NB4 (cell line): ENCODE measurements around the gene STOML3.

Experiments used
- MYC ChIP-seq: IDR thresholded peaks from 2 replicates; pipeline ENCODE4 v1.6.1; 2011; ENCODE audit warnings: low read depth, low read length
- POLR2A ChIP-seq: IDR thresholded peaks from 2 replicates; pipeline ENCODE4 v1.6.1; 2011; ENCODE audit warnings: mild to moderate bottlenecking; ENCODE audit not compliant: insufficient read length; ENCODE audit errors: extremely low read depth
- TF ChIP-seq, protein P1 (sequence below): IDR thresholded peaks from 2 replicates; pipeline ENCODE4 v1.6.1; 2011; ENCODE audit warnings: low read depth, low read length
- TF ChIP-seq, protein P2 (sequence below): IDR thresholded peaks from one replicate; pipeline ENCODE4 v1.5.1; 2012; ENCODE audit warnings: low read depth, low read length

- TF ChIP-seq POLR2A = no peak
- TF ChIP-seq, protein P1, sequence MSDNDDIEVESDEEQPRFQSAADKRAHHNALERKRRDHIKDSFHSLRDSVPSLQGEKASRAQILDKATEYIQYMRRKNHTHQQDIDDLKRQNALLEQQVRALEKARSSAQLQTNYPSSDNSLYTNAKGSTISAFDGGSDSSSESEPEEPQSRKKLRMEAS = no peak
- TF ChIP-seq, protein P2, sequence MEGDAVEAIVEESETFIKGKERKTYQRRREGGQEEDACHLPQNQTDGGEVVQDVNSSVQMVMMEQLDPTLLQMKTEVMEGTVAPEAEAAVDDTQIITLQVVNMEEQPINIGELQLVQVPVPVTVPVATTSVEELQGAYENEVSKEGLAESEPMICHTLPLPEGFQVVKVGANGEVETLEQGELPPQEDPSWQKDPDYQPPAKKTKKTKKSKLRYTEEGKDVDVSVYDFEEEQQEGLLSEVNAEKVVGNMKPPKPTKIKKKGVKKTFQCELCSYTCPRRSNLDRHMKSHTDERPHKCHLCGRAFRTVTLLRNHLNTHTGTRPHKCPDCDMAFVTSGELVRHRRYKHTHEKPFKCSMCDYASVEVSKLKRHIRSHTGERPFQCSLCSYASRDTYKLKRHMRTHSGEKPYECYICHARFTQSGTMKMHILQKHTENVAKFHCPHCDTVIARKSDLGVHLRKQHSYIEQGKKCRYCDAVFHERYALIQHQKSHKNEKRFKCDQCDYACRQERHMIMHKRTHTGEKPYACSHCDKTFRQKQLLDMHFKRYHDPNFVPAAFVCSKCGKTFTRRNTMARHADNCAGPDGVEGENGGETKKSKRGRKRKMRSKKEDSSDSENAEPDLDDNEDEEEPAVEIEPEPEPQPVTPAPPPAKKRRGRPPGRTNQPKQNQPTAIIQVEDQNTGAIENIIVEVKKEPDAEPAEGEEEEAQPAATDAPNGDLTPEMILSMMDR = no peak
- no peak for TF ChIP-seq MYC
These were observed 41.5 kb upstream of the STOML3 start for GRCh38 chr13:39032150-39032549.
